Neutrophil (primary cell): ENCODE results near the gene SMYD3.

ENCODE experiments used
- H3K27ac ChIP-seq: fragments of 200-600 bp; sonication (generic); 2 replicates; pipeline ENCODE4 v1.5.1; 2016; ENCODE audit warnings: mild to moderate bottlenecking, moderate library complexity
- H3K27me3 ChIP-seq: fragments of 200-600 bp; sonication (generic); 2 replicates; pipeline ENCODE4 v1.6.0; 2016; ENCODE audit warnings: mild to moderate bottlenecking
- H3K36me3 ChIP-seq: fragments of 200-600 bp; sonication (generic); 2 replicates; pipeline ENCODE4 v1.5.1; 2017
- H3K4me1 ChIP-seq, 2 experiments: fragments of 200-600 bp in 1 of 2; sonication (generic) in 1 of 2; 1 replicate in 1 of 2; 2 replicates in 1 of 2; pipeline versions ENCODE4 v1.5.1 to v1.6.1; 2013 to 2016; ENCODE audit warnings: low read depth in 1 of 2, low read length in 1 of 2, mild to moderate bottlenecking in 1 of 2, moderate library complexity in 1 of 2; ENCODE audit not compliant: control insufficient read depth in 1 of 2, insufficient read depth in 1 of 2
- H3K4me3 ChIP-seq, 2 experiments: fragments of 200-600 bp in 1 of 2; sonication (generic) in 1 of 2; 1 replicate in 1 of 2; 2 replicates in 1 of 2; pipeline ENCODE4 v1.5.1; 2013 to 2016; ENCODE audit warnings: low read depth in 1 of 2, low read length in 1 of 2, mild to moderate bottlenecking in 1 of 2, moderate library complexity in 1 of 2
- H3K9me3 ChIP-seq: fragments of 200-600 bp; sonication (generic); 2 replicates; pipeline ENCODE4 v1.5.1; 2016
- CTCF ChIP-seq: fragments of 200-600 bp; sonication (generic); IDR thresholded peaks from 2 replicates; pipeline ENCODE4 v1.5.1; 2016; ENCODE audit warnings: antibody characterized with exemption

The SMYD3 gene

DNA sequence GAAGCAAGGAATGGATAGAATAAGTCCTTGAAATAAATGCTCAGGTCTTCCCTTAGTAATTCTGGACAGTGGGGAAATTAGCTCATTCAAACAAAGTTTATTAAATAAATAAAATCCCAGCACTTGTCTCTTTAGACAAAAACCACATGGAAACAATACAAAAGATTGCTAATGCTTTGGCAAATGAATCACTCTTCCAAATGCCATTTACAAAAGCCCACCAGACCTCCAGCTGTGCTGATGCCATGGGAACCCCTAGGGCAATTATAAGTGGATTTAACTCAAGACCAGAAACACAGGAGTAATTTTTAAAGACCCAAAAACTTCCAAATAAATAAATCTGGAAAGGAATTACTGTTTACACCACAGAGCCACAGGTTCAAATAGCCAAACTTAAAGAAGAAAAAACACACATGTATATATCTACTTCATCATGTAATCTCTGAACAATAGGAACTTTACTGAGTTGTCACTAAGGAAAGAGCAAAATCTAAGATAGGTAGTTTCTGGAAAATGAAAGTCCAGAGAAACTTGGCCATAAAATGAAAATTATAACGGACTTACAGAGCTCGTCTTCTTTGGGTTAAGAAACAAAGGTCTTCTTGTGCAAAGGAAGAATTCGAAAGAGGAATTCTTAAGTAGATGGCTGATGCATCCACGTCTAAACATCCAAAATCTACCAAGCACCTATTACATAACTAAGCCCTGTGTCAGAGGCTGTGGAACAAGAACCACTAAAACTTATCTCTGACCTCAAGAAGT, 399.4 kb downstream of the SMYD3 start:
- Histone ChIP-seq H3K27me3 (no peaks in the 10 kb centered on the region), H3K4me3 (no peak overlapping the region), H3K36me3 (no peaks in the 10 kb centered on the region), H3K4me1 (peaks cover 27 to 40% of the 10 kb centered on the region in 2 experiments), H3K27ac (no peak overlapping the region), H3K9me3 (no peaks in the 10 kb centered on the region)
- TF ChIP-seq CTCF = no peak

- Histone ChIP-seq H3K4me3 (no peak overlapping the region), H3K27ac (peak overlapping the region; percentile 4), H3K36me3 (no peaks in the 10 kb centered on the region), H3K4me1 (peaks cover 21 to 31% of the 10 kb centered on the region in 2 experiments), H3K9me3 (no peaks in the 10 kb centered on the region), H3K27me3 (no peaks in the 10 kb centered on the region)
- no peak for TF ChIP-seq CTCF
Observed at GRCh38 chr1:246106342-246106763, 400.7 kb downstream of the SMYD3 start.

- Histone ChIP-seq H3K4me1 (peaks cover 14 to 24% of the 10 kb centered on the region in 2 experiments), H3K4me3 (no peak overlapping the region), H3K27me3 (no peaks in the 10 kb centered on the region), H3K27ac (no peak overlapping the region), H3K9me3 (no peaks in the 10 kb centered on the region), H3K36me3 (no peaks in the 10 kb centered on the region)
- TF ChIP-seq CTCF = no peak
Observed at GRCh38 chr1:246104927-246105326, 402.2 kb downstream of the SMYD3 start.

DNA sequence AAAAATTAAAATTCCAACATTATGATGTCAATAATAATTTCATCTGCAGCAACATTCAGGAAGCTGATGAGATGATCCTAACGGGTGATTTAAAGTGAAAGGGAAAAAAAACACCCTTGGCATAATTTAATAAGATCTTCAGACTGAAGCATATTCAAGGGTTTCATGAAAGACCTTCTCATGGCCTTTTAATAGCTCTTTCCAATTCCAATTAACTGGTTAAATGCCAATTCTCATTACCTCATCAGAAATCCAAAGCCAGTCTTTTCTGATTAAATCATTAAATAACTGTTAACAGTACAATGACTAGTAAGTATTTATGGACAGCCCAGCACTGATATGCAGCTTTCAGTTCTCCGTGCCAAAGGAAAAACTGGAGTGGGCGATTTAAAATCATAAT, 407.5 kb downstream of the SMYD3 start:
- Histone ChIP-seq H3K27me3 (no peaks in the 10 kb centered on the region), H3K9me3 (no peaks in the 10 kb centered on the region), H3K36me3 (no peaks in the 10 kb centered on the region), H3K27ac (no peak overlapping the region), H3K4me1 (peaks cover 3% of the 10 kb centered on the region in 2 experiments), H3K4me3 (no peak overlapping the region)
- no peak for TF ChIP-seq CTCF

GRCh38 chr1:246096356-246096755, 410.7 kb downstream of the SMYD3 start:
- Histone ChIP-seq H3K27me3 (no peaks in the 10 kb centered on the region), H3K36me3 (no peaks in the 10 kb centered on the region), H3K4me1 (peaks cover 10 to 12% of the 10 kb centered on the region in 2 experiments), H3K4me3 (no peak overlapping the region), H3K9me3 (no peaks in the 10 kb centered on the region), H3K27ac (no peak overlapping the region)
- no peak for TF ChIP-seq CTCF
